ENCODE measurements around the gene RPS2. TPM values are rescaled to one million over a fixed set of nuclear protein-coding genes. Genes with fewer than 3 reads are reported as not detected.

The RPS2 gene
- total RNA-seq, 1 experiment from 2014 or later, result 2,611 TPM

DNA sequence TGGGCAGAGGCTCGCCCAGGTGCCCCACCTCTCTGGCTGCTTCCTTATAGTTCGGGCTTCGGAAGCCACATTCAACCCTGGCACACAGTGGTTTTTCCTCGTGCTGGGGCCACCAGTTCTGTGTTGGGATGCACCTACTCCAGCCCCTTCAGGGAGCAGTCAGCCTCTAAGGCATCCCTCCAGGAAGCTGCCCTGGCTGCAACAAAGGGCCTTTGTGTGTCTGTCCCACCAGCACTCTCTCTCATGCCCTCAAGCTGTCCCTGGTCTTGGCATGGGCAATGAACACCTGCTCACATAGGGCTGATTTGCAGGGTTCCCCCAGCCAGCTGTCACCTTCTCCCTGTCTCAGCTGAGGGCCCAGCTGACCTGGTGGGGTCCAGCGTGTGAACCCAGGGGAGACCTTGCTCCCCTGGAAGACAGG is 17.4 kb upstream of the RPS2 start:
- no peak overlapping the region for H3K4me3 ChIP-seq
- H3K4me1 ChIP-seq (replicated peaks), result peaks cover 19% of the 10 kb centered on the region
- no peak overlapping the region for H3K27ac ChIP-seq
- peaks cover 27% of the 10 kb centered on the region for H3K27me3 ChIP-seq (replicated peaks)
- peaks cover 52% of the 10 kb centered on the region for H3K36me3 ChIP-seq
- DNase-seq (ENCODE audit: low read depth in 1 of 2, low spot score in 2 of 2), result no peak
- no peaks in the 10 kb centered on the region for H3K9me3 ChIP-seq (replicated peaks)

GRCh38 chr16:1981398-1981836 is 16.8 kb upstream of the RPS2 start, which contains the start of gene NOXO1:
NOXO1 (minus strand) TSS chr16:1981469; CDS start chr16:1981179, 290 bp downstream.
- H3K4me3 ChIP-seq, result no peak within 1 kb of the TSS
- H3K36me3 ChIP-seq, result peaks cover 52% of the 10 kb centered on the region
- no peak within 1 kb of the TSS for H3K27ac ChIP-seq
- peaks cover 27% of the 10 kb centered on the region for H3K27me3 ChIP-seq (replicated peaks)
- H3K9me3 ChIP-seq (replicated peaks), result no peaks in the 10 kb centered on the region
- DNase-seq (ENCODE audit: low read depth in 1 of 2, low spot score in 2 of 2), result no peak
- H3K4me1 ChIP-seq (replicated peaks), result peaks cover 19% of the 10 kb centered on the region

GRCh38 chr16:1980770-1981087 is 16.1 kb upstream of the RPS2 start:
- no peak overlapping the region for H3K4me3 ChIP-seq
- H3K9me3 ChIP-seq (replicated peaks), result no peaks in the 10 kb centered on the region
- H3K4me1 ChIP-seq (replicated peaks), result peaks cover 19% of the 10 kb centered on the region
- peaks cover 27% of the 10 kb centered on the region for H3K27me3 ChIP-seq (replicated peaks)
- no peak overlapping the region for H3K27ac ChIP-seq
- DNase-seq (ENCODE audit: low read depth in 1 of 2, low spot score in 2 of 2), result no peak
- peaks cover 52% of the 10 kb centered on the region for H3K36me3 ChIP-seq

DNA sequence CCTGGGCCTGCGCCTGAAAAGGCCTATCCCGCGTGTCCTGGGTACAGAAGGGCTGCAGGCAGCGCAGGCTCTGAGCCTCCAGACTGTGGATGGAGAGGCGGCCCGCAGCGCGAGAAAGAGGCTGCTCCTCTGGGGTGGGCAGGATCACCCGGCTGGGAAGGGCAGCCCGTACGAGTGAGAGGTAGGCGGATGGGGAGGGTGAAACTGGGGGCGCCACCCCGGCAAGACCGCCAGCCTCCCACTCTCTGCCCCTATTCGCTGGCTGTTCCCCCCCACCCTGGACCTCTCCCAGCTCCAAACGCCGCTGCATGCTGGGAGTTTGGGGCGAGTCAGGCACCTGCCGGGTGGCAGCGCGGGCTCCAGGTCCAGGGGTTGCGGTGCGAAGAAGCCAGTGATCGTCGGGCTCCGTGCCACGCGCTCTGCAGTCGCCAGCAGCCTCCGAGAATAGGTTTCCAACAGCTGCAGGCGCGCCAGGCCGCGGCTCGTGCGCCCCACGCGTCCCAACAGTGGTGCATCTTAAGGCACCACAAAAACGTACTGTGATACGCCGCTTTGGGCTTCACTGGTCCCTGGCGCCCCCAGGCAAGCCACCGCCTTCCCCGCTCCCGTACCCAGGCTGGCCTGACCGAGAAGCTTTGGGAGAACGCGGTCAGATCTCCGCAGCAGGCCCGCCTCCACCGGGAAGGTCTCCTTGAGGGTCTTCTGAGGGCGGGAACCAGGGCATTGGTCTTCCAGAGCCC is 15.6 kb upstream of the RPS2 start:
- DNase-seq (ENCODE audit: low read depth in 1 of 2, low spot score in 2 of 2), result no peak
- H3K36me3 ChIP-seq, result peaks cover 52% of the 10 kb centered on the region

DNA sequence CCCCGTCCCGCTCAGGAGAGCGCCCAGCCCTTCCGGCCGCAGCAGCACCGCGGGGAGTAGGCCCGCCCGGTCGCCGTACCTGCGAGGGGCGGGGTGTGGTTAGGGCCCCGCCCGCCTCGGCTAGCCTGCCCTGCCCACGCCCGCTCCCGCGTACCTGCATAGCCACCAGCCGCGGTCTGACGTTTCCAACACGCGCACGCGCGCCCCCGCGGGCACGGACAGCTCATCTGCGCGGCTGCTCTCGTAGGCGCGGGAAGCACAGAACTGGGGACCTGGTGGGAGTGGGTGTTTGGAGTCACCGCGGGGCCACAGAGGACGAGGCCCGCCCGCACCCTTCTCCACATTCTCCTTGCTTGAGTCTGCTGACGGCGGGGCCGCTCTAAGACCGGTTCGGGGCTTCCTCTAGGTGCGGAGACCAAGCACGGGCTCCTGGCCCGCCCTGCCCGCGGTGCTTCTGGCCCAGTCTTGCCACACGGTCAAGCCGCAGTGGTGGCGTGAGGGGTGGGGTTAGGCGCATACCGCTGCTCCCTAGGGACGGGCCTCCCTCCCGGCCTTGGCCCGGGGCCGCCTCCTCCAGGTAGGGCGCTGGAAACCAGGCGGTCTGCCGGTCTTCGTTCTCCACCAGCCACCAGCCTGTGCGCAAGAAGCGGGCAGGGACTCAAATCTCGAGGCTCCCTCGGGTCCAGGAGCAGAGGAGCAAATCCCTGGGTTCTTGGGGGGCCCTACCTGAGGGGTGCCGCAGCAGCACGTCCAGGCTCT is 14.8 kb upstream of the RPS2 start:
- no peak for DNase-seq (ENCODE audit: low read depth in 1 of 2, low spot score in 2 of 2)
- Histone ChIP-seq H3K9me3 (replicated peaks) (no peaks in the 10 kb centered on the region), H3K27ac (no peak overlapping the region), H3K27me3 (replicated peaks) (peaks cover 27% of the 10 kb centered on the region), H3K36me3 (peaks cover 52% of the 10 kb centered on the region), H3K4me3 (no peak overlapping the region), H3K4me1 (replicated peaks) (peaks cover 9% of the 10 kb centered on the region)

More for the DNA sequence above, 15.6 kb upstream of the RPS2 start:
- H3K4me3 ChIP-seq, result no peak overlapping the region
- peaks cover 27% of the 10 kb centered on the region for H3K27me3 ChIP-seq (replicated peaks)
- H3K9me3 ChIP-seq (replicated peaks), result no peaks in the 10 kb centered on the region
- H3K4me1 ChIP-seq (replicated peaks), result peaks cover 16% of the 10 kb centered on the region
- no peak overlapping the region for H3K27ac ChIP-seq

GRCh38 chr16:1978476-1979120 is 14.0 kb upstream of the RPS2 start:
- Histone ChIP-seq H3K4me3 (no peak overlapping the region), H3K36me3 (peaks cover 54% of the 10 kb centered on the region), H3K27me3 (replicated peaks) (peaks cover 27% of the 10 kb centered on the region), H3K27ac (no peak overlapping the region), H3K9me3 (replicated peaks) (no peaks in the 10 kb centered on the region), H3K4me1 (replicated peaks) (peaks cover 8% of the 10 kb centered on the region)
- no peak for DNase-seq (ENCODE audit: low read depth in 1 of 2, low spot score in 2 of 2)

- Histone ChIP-seq H3K4me1 (replicated peaks) (peaks cover 3% of the 10 kb centered on the region), H3K4me3 (no peak overlapping the region), H3K9me3 (replicated peaks) (no peaks in the 10 kb centered on the region), H3K27me3 (replicated peaks) (peaks cover 27% of the 10 kb centered on the region), H3K36me3 (peaks cover 54% of the 10 kb centered on the region), H3K27ac (no peak overlapping the region)
- no peak for DNase-seq (ENCODE audit: low read depth in 1 of 2, low spot score in 2 of 2)
Measured at GRCh38 chr16:1977875-1978268, 13.2 kb upstream of the RPS2 start.

- H3K27ac ChIP-seq, result no peak overlapping the region
- H3K27me3 ChIP-seq (replicated peaks), result peaks cover 22% of the 10 kb centered on the region
- H3K9me3 ChIP-seq (replicated peaks), result no peaks in the 10 kb centered on the region
- no peak overlapping the region for H3K4me3 ChIP-seq
- H3K4me1 ChIP-seq (replicated peaks), result peaks cover 7% of the 10 kb centered on the region
- H3K36me3 ChIP-seq, result peaks cover 57% of the 10 kb centered on the region
- DNase-seq (ENCODE audit: low read depth in 1 of 2, low spot score in 2 of 2), result no peak
Measured at GRCh38 chr16:1976951-1977874, 12.6 kb upstream of the RPS2 start.

DNA sequence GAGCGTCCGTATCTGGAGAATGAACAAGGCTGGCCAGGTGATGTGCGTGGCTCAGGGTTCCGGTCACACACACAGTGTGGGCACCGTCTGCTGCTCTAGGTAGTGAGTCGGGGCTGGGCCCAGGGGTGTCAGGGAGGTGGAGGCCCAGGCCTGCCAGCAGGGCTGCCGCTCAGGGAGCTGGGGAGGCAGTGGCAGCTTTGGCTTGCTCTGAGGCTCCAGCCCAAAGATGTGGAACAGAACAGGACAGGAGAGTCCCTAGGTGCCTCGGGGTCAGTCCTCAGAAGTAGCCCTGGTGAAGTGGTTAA is 11.5 kb upstream of the RPS2 start:
- H3K36me3 ChIP-seq, result peaks cover 61% of the 10 kb centered on the region
- H3K4me1 ChIP-seq (replicated peaks), result peaks cover 12% of the 10 kb centered on the region
- no peaks in the 10 kb centered on the region for H3K9me3 ChIP-seq (replicated peaks)
- no peak overlapping the region for H3K4me3 ChIP-seq
- H3K27ac ChIP-seq, result no peak overlapping the region
- peaks cover 13% of the 10 kb centered on the region for H3K27me3 ChIP-seq (replicated peaks)
- DNase-seq (ENCODE audit: low read depth in 1 of 2, low spot score in 2 of 2), result no peak

DNA sequence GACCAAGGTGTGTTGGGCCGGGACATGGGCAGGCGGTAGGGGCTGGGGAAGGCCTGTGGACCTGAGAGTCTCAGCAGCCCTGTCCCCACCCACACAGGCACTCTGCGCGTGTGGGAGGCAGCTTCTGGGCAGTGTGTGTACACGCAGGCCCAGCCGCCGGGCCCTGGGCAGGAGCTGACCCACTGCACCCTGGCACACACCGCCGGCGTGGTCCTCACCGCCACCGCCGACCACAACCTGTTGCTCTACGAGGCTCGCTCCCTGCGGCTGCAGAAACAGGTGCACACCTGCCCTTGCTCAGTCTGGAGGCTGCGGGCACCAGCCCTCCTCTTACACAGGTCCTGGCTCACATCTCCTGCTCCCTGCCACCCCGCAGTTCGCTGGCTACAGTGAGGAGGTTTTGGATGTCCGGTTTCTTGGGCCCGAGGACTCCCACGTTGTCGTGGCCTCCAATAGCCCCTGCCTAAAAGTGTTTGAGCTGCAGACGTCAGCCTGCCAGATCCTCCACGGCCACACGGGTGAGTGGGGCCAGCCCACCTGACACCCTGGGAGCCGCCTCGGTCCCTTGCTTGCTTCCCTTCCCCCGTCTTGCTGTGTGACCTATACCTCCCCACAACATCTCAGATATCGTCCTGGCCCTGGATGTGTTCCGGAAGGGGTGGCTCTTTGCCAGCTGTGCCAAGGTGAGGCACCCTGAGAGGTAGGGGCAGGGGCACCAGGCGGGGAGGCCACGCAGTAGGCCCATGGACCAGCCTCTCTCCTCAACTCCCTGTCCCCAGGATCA is 11.0 kb upstream of the RPS2 start:
- Histone ChIP-seq H3K27ac (no peak overlapping the region), H3K36me3 (peaks cover 61% of the 10 kb centered on the region), H3K9me3 (replicated peaks) (no peaks in the 10 kb centered on the region), H3K4me1 (replicated peaks) (peaks cover 16% of the 10 kb centered on the region), H3K4me3 (no peak overlapping the region), H3K27me3 (replicated peaks) (peaks cover 8% of the 10 kb centered on the region)
- no peak for DNase-seq (ENCODE audit: low read depth in 1 of 2, low spot score in 2 of 2)

DNA sequence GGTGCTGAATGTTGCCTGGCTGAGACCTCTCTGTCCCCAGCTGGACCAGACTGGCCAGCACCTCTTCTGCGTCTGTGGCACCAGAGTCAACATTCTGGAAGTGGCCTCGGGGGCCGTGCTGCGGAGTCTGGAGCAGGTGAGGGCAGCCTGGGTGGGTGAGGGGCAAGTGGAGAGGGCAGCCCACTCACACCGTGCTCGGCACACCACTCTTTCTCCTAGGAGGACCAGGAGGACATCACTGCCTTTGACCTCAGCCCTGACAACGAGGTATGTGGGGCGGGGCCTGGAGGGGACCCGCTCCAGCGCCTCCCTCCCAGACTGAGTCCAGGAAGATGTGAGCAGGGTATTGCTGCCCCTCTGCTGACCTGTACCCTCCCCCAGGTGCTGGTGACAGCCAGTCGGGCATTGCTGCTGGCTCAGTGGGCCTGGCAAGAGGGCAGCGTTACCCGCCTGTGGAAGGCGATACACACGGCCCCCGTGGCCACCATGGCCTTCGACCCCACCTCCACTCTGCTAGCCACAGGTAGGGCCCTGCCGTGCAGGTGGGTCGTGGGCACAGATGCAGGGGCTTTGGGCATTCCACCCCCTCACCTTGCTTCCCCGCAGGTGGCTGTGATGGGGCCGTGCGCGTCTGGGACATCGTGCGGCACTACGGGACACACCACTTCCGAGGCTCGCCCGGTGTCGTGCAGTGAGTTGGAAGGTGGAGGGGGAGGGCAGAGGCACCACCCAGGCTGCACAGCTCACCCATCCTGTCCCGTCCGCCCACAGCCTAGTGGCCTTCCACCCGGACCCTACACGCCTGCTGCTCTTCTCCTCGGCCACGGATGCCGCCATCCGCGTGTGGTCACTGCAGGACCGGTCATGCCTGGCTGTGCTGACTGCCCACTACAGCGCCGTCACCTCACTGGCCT is 9.8 kb upstream of the RPS2 start:
- Histone ChIP-seq H3K4me1 (replicated peaks) (peaks cover 16% of the 10 kb centered on the region), H3K36me3 (peaks cover 59% of the 10 kb centered on the region), H3K9me3 (replicated peaks) (no peaks in the 10 kb centered on the region), H3K27ac (no peak overlapping the region), H3K27me3 (replicated peaks) (no peaks in the 10 kb centered on the region), H3K4me3 (no peak overlapping the region)
- DNase-seq (ENCODE audit: low read depth in 1 of 2, low spot score in 2 of 2), result no peak
